ENCODE measurements around the gene DIS3L.
"Not testable (repeated sequence)": the region's sequence is repeated elsewhere in the genome, so short reads cannot be mapped to it uniquely, and the experiment has no call there.

The DIS3L gene

GRCh38 chr15:66276546-66276945 is 16.8 kb upstream of the DIS3L start:
- no peak for DNase-seq (ENCODE audit: low read depth, low spot score)

GRCh38 chr15:66278056-66278455 is 15.3 kb upstream of the DIS3L start:
- DNase-seq (ENCODE audit: low read depth, low spot score) = no peak

- no peak for DNase-seq (ENCODE audit: low read depth, low spot score)
Observed at GRCh38 chr15:66278671-66279070, 14.7 kb upstream of the DIS3L start.

GRCh38 chr15:66284271-66284670 is 9.1 kb upstream of the DIS3L start:
- DNase-seq (ENCODE audit: low read depth, low spot score) = no peak

GRCh38 chr15:66285533-66286280 is 7.7 kb upstream of the DIS3L start:
- DNase-seq (ENCODE audit: low read depth, low spot score) = no peak

GRCh38 chr15:66287461-66288057 is 5.8 kb upstream of the DIS3L start:
- DNase-seq (ENCODE audit: low read depth, low spot score) = peak; percentile 34

- DNase-seq (ENCODE audit: low read depth, low spot score) = no peak
Observed at GRCh38 chr15:66288093-66288492, 5.3 kb upstream of the DIS3L start.

- no peak for DNase-seq (ENCODE audit: low read depth, low spot score)
Observed at GRCh38 chr15:66288551-66289185, 4.7 kb upstream of the DIS3L start.

GRCh38 chr15:66290007-66290406 is 3.4 kb upstream of the DIS3L start:
- DNase-seq (ENCODE audit: low read depth, low spot score) = no peak

GRCh38 chr15:66290518-66290917 is 2.9 kb upstream of the DIS3L start:
- DNase-seq (ENCODE audit: low read depth, low spot score) = no peak

- no peak for DNase-seq (ENCODE audit: low read depth, low spot score)
Observed at GRCh38 chr15:66291816-66292570, 1.4 kb upstream of the DIS3L start.

- DNase-seq (ENCODE audit: low read depth, low spot score) = no peak
Observed at GRCh38 chr15:66292571-66293418, 573 bp upstream of the DIS3L start.

GRCh38 chr15:66294157-66294931 is 976 bp downstream of the DIS3L start:
- peak; percentile 69 for DNase-seq (ENCODE audit: low read depth, low spot score)

- DNase-seq (ENCODE audit: low read depth, low spot score) = no peak
Observed at GRCh38 chr15:66294932-66295235, 1.5 kb downstream of the DIS3L start.

- no peak for DNase-seq (ENCODE audit: low read depth, low spot score)
Observed at GRCh38 chr15:66296186-66296585, 2.8 kb downstream of the DIS3L start.

- DNase-seq (ENCODE audit: low read depth, low spot score) = peak; percentile 72
Observed at GRCh38 chr15:66298803-66299251, 5.5 kb downstream of the DIS3L start.

GRCh38 chr15:66302489-66303278 is 9.3 kb downstream of the DIS3L start:
- DNase-seq (ENCODE audit: low read depth, low spot score) = no peak

- DNase-seq (ENCODE audit: low read depth, low spot score) = not testable (repeated sequence)
Observed at GRCh38 chr15:66304425-66304824, 11.1 kb downstream of the DIS3L start.

GRCh38 chr15:66306381-66306780 is 13.0 kb downstream of the DIS3L start:
- no peak for DNase-seq (ENCODE audit: low read depth, low spot score)

- no peak for DNase-seq (ENCODE audit: low read depth, low spot score)
Observed at GRCh38 chr15:66308531-66308930, 15.2 kb downstream of the DIS3L start.

All from ELF-1 (cell line).